HepG2 (cell line): Measurements from ENCODE around the gene WDR37. TPM values are rescaled to one million over a fixed set of nuclear protein-coding genes. Genes with fewer than 3 reads are reported as not detected.

Source experiments
- AGO2 ChIP-seq: fragments of 200-400 bp; formaldehyde crosslinking; optimal IDR thresholded peaks from 2 replicates; pipeline ENCODE3; 2017; ENCODE audit warnings: mild to moderate bottlenecking, low read depth, low read length, moderate library complexity
- DR1 ChIP-seq: sonication (generic); formaldehyde crosslinking; IDR thresholded peaks from 2 replicates; pipeline ENCODE4 v1.8.0; 2021; ENCODE audit warnings: mild to moderate bottlenecking, missing genetic modification reagents, inconsistent platforms
- ETV5 ChIP-seq: IDR thresholded peaks from 2 replicates; pipeline ENCODE4 v1.6.1; 2018; ENCODE audit warnings: missing biosample characterization, missing genetic modification reagents, inconsistent platforms, borderline replicate concordance
- FOXA1 ChIP-seq, 2 experiments: fragments of 450-650 bp in 1 of 2; sonication (generic) in 1 of 2; formaldehyde crosslinking in 1 of 2; IDR thresholded peaks; 2 replicates each; pipeline versions ENCODE4 v1.4.0 to v1.6.1; 2016 to 2020; ENCODE audit warnings: missing genetic modification reagents in 1 of 2
- JUND ChIP-seq: sonication (generic); formaldehyde crosslinking; IDR thresholded peaks from 2 replicates; pipeline ENCODE4 v1.8.0; 2022; ENCODE audit warnings: mild to moderate bottlenecking, missing genetic modification reagents
- MAZ ChIP-seq, 2 experiments: sonication (generic) in 1 of 2; formaldehyde crosslinking in 1 of 2; IDR thresholded peaks; 2 replicates each; pipeline versions ENCODE4 v1.5.0 to v1.6.1; 2012 to 2020; ENCODE audit warnings: low read depth in 2 of 2, mild to moderate bottlenecking in 2 of 2, borderline replicate concordance in 1 of 2, improper control_type of control experiment in 1 of 2, low read length in 1 of 2, missing genetic modification reagents in 1 of 2, moderate library complexity in 1 of 2
- NR2F2 ChIP-seq: IDR thresholded peaks from 2 replicates; pipeline ENCODE4 v1.6.1; 2012; ENCODE audit warnings: low read depth, inconsistent platforms, borderline replicate concordance
- POLR2AphosphoS2 ChIP-seq: IDR thresholded peaks from 2 replicates; pipeline ENCODE4 v1.6.1; 2011; ENCODE audit warnings: low read depth, low read length, improper control_type of control experiment
- SMARCE1 ChIP-seq: fragments of 450-650 bp; IDR thresholded peaks from 2 replicates; pipeline ENCODE4 v1.6.1; 2017; ENCODE audit warnings: borderline replicate concordance
- SNAPC2 ChIP-seq: sonication (generic); formaldehyde crosslinking; IDR thresholded peaks from 2 replicates; pipeline ENCODE4 v1.8.1; 2022; ENCODE audit warnings: mild to moderate bottlenecking, missing genetic modification reagents
- U2AF1 ChIP-seq: fragments of 200-400 bp; formaldehyde crosslinking; optimal IDR thresholded peaks from 2 replicates; pipeline ENCODE3; 2017; ENCODE audit warnings: mild to moderate bottlenecking, low read depth, low read length
- ZFP36 ChIP-seq: fragments of 150-350 bp; IDR thresholded peaks from 2 replicates; pipeline ENCODE4 v1.6.1; 2018; ENCODE audit warnings: borderline replicate concordance, low read length, low read depth; ENCODE audit not compliant: partially characterized antibody
- ZNF382 ChIP-seq: sonication (generic); formaldehyde crosslinking; IDR thresholded peaks from 2 replicates; pipeline ENCODE4 v1.5.0; 2020; ENCODE audit warnings: missing genetic modification reagents, mild to moderate bottlenecking, borderline replicate concordance
- ZNF850 ChIP-seq: sonication (generic); formaldehyde crosslinking; conservative IDR thresholded peaks from 2 replicates; pipeline ENCODE4 v1.9.0; 2021; ENCODE audit warnings: mild to moderate bottlenecking, missing genetic modification reagents
- ZSCAN22 ChIP-seq: sonication (generic); formaldehyde crosslinking; IDR thresholded peaks from 2 replicates; pipeline ENCODE4 v1.4.0; 2020; ENCODE audit warnings: mild to moderate bottlenecking, missing genetic modification reagents
- polyA plus RNA-seq, 8 experiments: library from polyadenylated mRNA; depleted of rRNA in 3 of 8; stranded (reverse) in 7 of 8; unstranded in 1 of 8; fragments of >200 nt; fragmentation: Illumina TruSeq in 4 of 8; extraction: Trizol in 4 of 8; gene quantifications; 2 replicates each; pipeline versions ENCODE4 v1.2.1 to v1.2.3, GENCODE V29; 2011 to 2016; ENCODE audit warnings: low read depth in 4 of 8, missing spikeins in 1 of 8, mixed read lengths in 1 of 8; ENCODE audit not compliant: insufficient read depth in 1 of 8
- total RNA-seq, 5 experiments: library from RNA; depleted of rRNA; stranded (reverse); fragments of >200 nt; fragmentation: Illumina TruSeq; extraction: Trizol; gene quantifications; 2 replicates each; pipeline ENCODE4 v1.2.3, GENCODE V29; 2016; ENCODE audit warnings: low read depth in 1 of 5
- TF ChIP-seq, protein P1 (sequence below): sonication (generic); formaldehyde crosslinking; conservative IDR thresholded peaks from 2 replicates; pipeline ENCODE4 v1.8.1; 2023; ENCODE audit warnings: missing genetic modification reagents
- TF ChIP-seq, protein P2 (sequence below): sonication (generic); formaldehyde crosslinking; IDR thresholded peaks from 2 replicates; pipeline ENCODE4 v1.8.1; 2023; ENCODE audit warnings: mild to moderate bottlenecking, moderate library complexity, missing genetic modification reagents
- TF ChIP-seq, protein P3 (sequence below): sonication (generic); formaldehyde crosslinking; IDR thresholded peaks from 2 replicates; pipeline ENCODE4 v1.4.0; 2020; ENCODE audit warnings: missing genetic modification reagents, borderline replicate concordance
- TF ChIP-seq, protein P4 (sequence below): sonication (generic); formaldehyde crosslinking; IDR thresholded peaks from 2 replicates; pipeline ENCODE4 v1.4.0; 2020; ENCODE audit warnings: missing genetic modification reagents, mild to moderate bottlenecking, borderline replicate concordance
- TF ChIP-seq, protein P5 (sequence below): sonication (generic); formaldehyde crosslinking; IDR thresholded peaks from 2 replicates; pipeline ENCODE4 v1.4.0; 2020; ENCODE audit warnings: missing genetic modification reagents, low read depth, mild to moderate bottlenecking, borderline replicate concordance

Gene WDR37
- total and polyA plus RNA-seq, 2 of the 13 experiments (the other 11 are each of a cell fraction or from before 2014, with no cell fraction given) = 5.9 to 7.5 TPM

DNA sequence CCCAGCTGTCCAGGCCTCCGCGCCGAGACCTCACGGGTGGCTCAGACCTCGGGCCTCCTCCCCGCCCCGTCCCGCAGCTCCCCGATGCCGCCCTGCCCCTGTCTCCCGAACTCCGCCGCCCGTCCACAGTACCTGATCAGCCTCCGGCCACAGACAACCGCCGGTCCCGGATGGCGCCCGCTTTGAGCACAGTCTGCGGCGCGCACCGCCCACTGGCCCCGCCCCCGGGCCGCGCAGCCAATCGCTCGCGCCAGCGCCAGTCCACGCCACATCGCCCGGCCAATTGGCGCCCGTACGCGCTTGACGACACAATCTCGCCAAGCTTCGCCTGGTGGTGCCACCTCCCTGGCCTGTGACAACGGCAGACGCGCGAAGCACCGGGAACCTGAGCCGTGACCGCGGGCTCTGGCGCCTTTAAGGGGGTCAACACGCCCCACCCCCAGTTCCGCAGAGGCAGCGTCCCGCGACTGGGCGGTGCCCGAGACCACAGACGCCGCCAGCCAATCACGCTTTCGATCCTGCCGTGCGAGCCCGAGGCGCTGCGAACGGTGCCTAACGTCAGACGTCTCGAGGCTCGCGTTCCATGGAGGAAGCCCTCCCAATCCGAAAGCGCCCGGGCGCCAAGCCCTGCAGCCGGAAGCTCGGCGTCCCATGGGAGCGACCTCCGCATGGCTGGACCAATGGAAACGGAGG is 7.3 kb upstream of the WDR37 start, which contains the start of gene IDI1 (continued):
- TF ChIP-seq DR1 (CRISPR knock-in tag) = peak; percentile 99
- TF ChIP-seq SMARCE1 = no peak
- no peak for TF ChIP-seq ZSCAN22 (CRISPR knock-in tag)
- peak; percentile 86; the same call in 1 of the 2 replicates for TF ChIP-seq SNAPC2 (CRISPR knock-in tag)
- TF ChIP-seq ZFP36 = no peak
- no peak for TF ChIP-seq JUND
- TF ChIP-seq, protein P1, sequence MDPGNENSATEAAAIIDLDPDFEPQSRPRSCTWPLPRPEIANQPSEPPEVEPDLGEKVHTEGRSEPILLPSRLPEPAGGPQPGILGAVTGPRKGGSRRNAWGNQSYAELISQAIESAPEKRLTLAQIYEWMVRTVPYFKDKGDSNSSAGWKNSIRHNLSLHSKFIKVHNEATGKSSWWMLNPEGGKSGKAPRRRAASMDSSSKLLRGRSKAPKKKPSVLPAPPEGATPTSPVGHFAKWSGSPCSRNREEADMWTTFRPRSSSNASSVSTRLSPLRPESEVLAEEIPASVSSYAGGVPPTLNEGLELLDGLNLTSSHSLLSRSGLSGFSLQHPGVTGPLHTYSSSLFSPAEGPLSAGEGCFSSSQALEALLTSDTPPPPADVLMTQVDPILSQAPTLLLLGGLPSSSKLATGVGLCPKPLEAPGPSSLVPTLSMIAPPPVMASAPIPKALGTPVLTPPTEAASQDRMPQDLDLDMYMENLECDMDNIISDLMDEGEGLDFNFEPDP (CRISPR knock-in tag) = no peak
- TF ChIP-seq, protein P2, sequence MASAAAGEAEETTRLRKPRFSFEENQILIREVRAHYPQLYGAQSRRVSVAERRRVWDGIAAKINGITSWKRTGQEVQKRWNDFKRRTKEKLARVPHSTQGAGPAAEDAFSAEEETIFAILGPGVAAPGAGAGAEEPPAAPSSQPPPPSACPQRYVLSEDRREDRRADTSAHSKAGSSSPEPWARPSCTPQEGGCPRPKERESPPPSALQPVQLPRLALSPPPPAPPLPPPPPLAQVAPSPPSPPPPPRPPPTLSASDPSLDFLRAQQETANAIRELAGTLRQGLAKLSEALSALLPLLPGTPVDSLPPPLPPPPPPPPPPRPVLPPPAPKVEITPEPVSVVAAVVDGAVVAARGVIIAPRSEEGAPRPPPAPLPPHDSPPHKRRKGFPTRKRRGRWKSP (CRISPR knock-in tag) = no peak; the same call in 1 of the 2 replicates
- peak; percentile 99 for TF ChIP-seq AGO2
- TF ChIP-seq, protein P3, sequence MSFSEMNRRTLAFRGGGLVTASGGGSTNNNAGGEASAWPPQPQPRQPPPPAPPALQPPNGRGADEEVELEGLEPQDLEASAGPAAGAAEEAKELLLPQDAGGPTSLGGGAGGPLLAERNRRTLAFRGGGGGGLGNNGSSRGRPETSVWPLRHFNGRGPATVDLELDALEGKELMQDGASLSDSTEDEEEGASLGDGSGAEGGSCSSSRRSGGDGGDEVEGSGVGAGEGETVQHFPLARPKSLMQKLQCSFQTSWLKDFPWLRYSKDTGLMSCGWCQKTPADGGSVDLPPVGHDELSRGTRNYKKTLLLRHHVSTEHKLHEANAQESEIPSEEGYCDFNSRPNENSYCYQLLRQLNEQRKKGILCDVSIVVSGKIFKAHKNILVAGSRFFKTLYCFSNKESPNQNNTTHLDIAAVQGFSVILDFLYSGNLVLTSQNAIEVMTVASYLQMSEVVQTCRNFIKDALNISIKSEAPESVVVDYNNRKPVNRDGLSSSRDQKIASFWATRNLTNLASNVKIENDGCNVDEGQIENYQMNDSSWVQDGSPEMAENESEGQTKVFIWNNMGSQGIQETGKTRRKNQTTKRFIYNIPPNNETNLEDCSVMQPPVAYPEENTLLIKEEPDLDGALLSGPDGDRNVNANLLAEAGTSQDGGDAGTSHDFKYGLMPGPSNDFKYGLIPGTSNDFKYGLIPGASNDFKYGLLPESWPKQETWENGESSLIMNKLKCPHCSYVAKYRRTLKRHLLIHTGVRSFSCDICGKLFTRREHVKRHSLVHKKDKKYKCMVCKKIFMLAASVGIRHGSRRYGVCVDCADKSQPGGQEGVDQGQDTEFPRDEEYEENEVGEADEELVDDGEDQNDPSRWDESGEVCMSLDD = no peak
- no peak for TF ChIP-seq MAZ (IDR thresholded peaks at IDR 0.05; ENCODE audit: borderline replicate concordance, low read depth, low read length)
- peak; percentile 70; the same call in 1 of the 2 replicates for TF ChIP-seq MAZ (CRISPR knock-in tag; IDR thresholded peaks at IDR 0.05; ENCODE audit: low read depth)
- TF ChIP-seq, protein P4, sequence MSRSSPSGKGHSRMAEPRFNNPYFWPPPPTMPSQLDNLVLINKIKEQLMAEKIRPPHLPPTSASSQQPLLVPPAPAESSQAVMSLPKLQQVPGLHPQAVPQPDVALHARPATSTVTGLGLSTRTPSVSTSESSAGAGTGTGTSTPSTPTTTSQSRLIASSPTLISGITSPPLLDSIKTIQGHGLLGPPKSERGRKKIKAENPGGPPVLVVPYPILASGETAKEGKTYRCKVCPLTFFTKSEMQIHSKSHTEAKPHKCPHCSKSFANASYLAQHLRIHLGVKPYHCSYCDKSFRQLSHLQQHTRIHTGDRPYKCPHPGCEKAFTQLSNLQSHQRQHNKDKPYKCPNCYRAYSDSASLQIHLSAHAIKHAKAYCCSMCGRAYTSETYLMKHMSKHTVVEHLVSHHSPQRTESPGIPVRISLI = no peak
- TF ChIP-seq ETV5 (CRISPR knock-in tag) = peak; percentile 52; the same call in 1 of the 2 replicates
- TF ChIP-seq POLR2AphosphoS2 = 0 out of 2 replicates have a peak, but pooled peaks have one; percentile 47
- no peak for TF ChIP-seq ZNF382
- TF ChIP-seq, protein P5, sequence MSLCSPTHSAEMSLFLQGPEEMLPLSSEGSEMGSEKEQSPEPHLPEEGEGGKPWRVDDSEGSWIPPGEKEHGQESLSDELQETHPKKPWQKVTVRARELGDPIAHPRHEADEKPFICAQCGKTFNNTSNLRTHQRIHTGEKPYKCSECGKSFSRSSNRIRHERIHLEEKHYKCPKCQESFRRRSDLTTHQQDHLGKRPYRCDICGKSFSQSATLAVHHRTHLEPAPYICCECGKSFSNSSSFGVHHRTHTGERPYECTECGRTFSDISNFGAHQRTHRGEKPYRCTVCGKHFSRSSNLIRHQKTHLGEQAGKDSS (CRISPR knock-in tag) = peak; percentile 85
- TF ChIP-seq NR2F2 = peak; percentile 55; the same call in 1 of the 2 replicates
- 0 out of 2 replicates have a peak, but pooled peaks have one; percentile 24 for TF ChIP-seq ZNF850 (CRISPR knock-in tag)
- TF ChIP-seq U2AF1 = peak; percentile 66
- no peak for TF ChIP-seq FOXA1 (IDR thresholded peaks at IDR 0.05)
- TF ChIP-seq FOXA1 (CRISPR knock-in tag; IDR thresholded peaks at IDR 0.05) = peak; percentile 70
